Sigmoid colon (tissue), 7 donors: ENCODE data around the gene ZNF831. TPM values are rescaled to one million over a fixed set of nuclear protein-coding genes. Genes with fewer than 3 reads are reported as not detected.

Source experiments
- DNase-seq: peaks from one replicate; pipeline ENCODE4 v3.0.0-alpha.2; 2019
- H3K27ac ChIP-seq, 4 donors: fragments of 200-600 bp; sonication (generic); one replicate each; pipeline ENCODE4 v1.5.1; 2016 to 2019; ENCODE audit warnings: mild to moderate bottlenecking in 1 of 4
- H3K27me3 ChIP-seq, 3 donors: fragments of 200-600 bp; sonication (generic); one replicate each; pipeline ENCODE4 v1.5.1; 2019; ENCODE audit warnings: mild to moderate bottlenecking in 1 of 3
- H3K36me3 ChIP-seq, 4 donors: fragments of 200-600 bp; sonication (generic); one replicate each; pipeline ENCODE4 v1.5.1; 2016 to 2019
- H3K4me1 ChIP-seq, 4 donors: fragments of 200-600 bp; sonication (generic); one replicate each; pipeline ENCODE4 v1.5.1; 2017 to 2019
- H3K4me3 ChIP-seq, 4 donors: fragments of 200-600 bp; sonication (generic); one replicate each; pipeline ENCODE4 v1.5.1; 2017 to 2019; ENCODE audit warnings: mild to moderate bottlenecking in 2 of 4, moderate library complexity in 1 of 4
- H3K9me3 ChIP-seq, 4 donors: fragments of 200-600 bp in 3 of 4; sonication (generic) in 3 of 4; one replicate each; pipeline versions ENCODE4 v1.5.1 to v1.6.1; 2013 to 2019
- EP300 ChIP-seq, 4 donors: sonication (generic); formaldehyde crosslinking; IDR thresholded peaks; one replicate each; pipeline ENCODE4 v1.6.1; 2017; ENCODE audit warnings: antibody characterized with exemption in 4 of 4
- POLR2A ChIP-seq, 2 donors: fragments of 450-650 bp; IDR thresholded peaks; one replicate each; pipeline ENCODE4 v1.6.1; 2016; ENCODE audit warnings: antibody characterized with exemption in 2 of 2, mild to moderate bottlenecking in 2 of 2, moderate library complexity in 2 of 2
- POLR2AphosphoS5 ChIP-seq, 4 donors: sonication (generic); formaldehyde crosslinking; IDR thresholded peaks; one replicate each; pipeline ENCODE4 v1.6.1; 2017; ENCODE audit warnings: antibody characterized with exemption in 4 of 4
- WGBS, 2 donors: extraction: QIAGEN DNeasy Blood & Tissue Kit; methylation state at CpG; one replicate each; pipeline ENCODE4 v1.1.7; 2013; 5-methylcytosine and 5-hydroxymethylcytosine counted together
- intact Hi-C: fragments of 100-400 bp; cut with DNase I; formaldehyde crosslinking; loops from one replicate; pipeline ENCODE4 v1.15.1; 2023
- polyA plus RNA-seq, 3 donors: library from polyadenylated mRNA; stranded (reverse); fragments of 200-250 nt; gene quantifications; one replicate each; pipeline ENCODE4 v1.2.3, GENCODE V29; 2013
- total RNA-seq, 4 donors: library from RNA; depleted of rRNA; stranded (reverse); fragments of >200 nt; gene quantifications; one replicate each; pipeline ENCODE4 v1.1.0, GENCODE V29; 2016
- TF ChIP-seq, protein P1 (sequence below), 4 experiments: fragments of 450-650 bp in 3 of 4; fragments of 200-600 bp in 1 of 4; IDR thresholded peaks; one replicate each; pipeline ENCODE4 v1.5.1; 2016 to 2019; ENCODE audit warnings: antibody characterized with exemption in 4 of 4, mild to moderate bottlenecking in 3 of 4, moderate library complexity in 2 of 4
- donor health status: healthy with polysubstance abuse.
- donor health status: Bipolar disorder and iron deficiency.
- donor health status: healthy.

Gene ZNF831
- total and polyA plus RNA-seq, 7 donors = under 0.01 to 4.4 (median 0.50) TPM; not detected in 1

DNA sequence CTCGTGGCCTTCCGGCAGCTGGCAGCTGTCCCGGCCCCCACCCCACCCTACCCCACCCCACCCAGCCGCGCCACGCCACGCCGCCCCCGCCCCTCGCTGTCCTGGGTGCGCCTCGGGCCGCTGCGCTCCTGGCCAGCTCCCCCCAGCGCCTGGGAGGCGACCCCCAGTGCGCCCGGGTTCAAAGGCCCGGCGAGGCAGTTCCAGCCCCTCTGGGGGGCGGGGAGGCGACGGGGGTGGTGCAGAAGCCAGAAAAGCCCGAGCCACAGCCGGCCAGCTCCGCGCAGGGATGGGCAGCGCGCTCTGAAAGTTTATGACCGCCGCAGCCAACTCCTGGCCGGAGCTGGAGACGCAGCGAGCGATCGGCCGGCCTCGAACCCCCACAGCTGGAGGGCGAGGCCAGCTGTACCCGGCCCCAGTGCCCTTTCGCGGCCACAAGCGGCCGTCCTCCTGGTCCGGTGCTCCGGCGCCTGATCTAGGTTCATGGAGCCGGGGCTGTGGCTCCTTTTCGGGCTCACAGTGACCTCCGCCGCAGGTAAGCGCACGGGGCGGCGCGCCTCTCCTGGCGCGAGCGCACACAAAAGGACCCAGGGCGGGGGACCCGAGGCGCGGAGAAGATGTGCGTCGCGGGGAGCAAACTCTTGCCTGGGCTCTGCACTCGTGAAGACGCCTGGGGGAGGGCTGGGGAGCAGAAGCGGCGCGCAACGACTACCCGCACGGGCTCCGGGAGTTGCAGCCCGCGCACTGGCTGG, 136.9 kb downstream of the ZNF831 start, which contains the start of gene EDN3:
Gene EDN3, plus strand, starts transcription at position 279 of the 749 bp plus-strand sequence. Its CDS starts 202 bp downstream, at position 481.
- Histone ChIP-seq H3K4me3 (peak within 1 kb of the TSS in 1 of 4 donors; percentile 14), H3K27ac (peak within 1 kb of the TSS in 1 of 4 donors; percentile 4), H3K27me3 (peaks cover 8 to 50% (median 20%) of the 10 kb centered on the region in 3 donors), H3K9me3 (no peaks in the 10 kb centered on the region), H3K4me1 (no peaks in the 10 kb centered on the region), H3K36me3 (no peaks in the 10 kb centered on the region)
- intact Hi-C loops = no loop called here
- WGBS, 2 donors = 2 to 4% methylated on average over 77 of the region's 77 CpGs
- no peak for DNase-seq
- TF ChIP-seq, protein P1, sequence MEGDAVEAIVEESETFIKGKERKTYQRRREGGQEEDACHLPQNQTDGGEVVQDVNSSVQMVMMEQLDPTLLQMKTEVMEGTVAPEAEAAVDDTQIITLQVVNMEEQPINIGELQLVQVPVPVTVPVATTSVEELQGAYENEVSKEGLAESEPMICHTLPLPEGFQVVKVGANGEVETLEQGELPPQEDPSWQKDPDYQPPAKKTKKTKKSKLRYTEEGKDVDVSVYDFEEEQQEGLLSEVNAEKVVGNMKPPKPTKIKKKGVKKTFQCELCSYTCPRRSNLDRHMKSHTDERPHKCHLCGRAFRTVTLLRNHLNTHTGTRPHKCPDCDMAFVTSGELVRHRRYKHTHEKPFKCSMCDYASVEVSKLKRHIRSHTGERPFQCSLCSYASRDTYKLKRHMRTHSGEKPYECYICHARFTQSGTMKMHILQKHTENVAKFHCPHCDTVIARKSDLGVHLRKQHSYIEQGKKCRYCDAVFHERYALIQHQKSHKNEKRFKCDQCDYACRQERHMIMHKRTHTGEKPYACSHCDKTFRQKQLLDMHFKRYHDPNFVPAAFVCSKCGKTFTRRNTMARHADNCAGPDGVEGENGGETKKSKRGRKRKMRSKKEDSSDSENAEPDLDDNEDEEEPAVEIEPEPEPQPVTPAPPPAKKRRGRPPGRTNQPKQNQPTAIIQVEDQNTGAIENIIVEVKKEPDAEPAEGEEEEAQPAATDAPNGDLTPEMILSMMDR (IDR thresholded peaks at IDR 0.05) = no peak
- TF ChIP-seq POLR2A (IDR thresholded peaks at IDR 0.05) (no peak), EP300 (IDR thresholded peaks at IDR 0.05) (no peak), POLR2AphosphoS5 (IDR thresholded peaks at IDR 0.05) (no peak)

DNA sequence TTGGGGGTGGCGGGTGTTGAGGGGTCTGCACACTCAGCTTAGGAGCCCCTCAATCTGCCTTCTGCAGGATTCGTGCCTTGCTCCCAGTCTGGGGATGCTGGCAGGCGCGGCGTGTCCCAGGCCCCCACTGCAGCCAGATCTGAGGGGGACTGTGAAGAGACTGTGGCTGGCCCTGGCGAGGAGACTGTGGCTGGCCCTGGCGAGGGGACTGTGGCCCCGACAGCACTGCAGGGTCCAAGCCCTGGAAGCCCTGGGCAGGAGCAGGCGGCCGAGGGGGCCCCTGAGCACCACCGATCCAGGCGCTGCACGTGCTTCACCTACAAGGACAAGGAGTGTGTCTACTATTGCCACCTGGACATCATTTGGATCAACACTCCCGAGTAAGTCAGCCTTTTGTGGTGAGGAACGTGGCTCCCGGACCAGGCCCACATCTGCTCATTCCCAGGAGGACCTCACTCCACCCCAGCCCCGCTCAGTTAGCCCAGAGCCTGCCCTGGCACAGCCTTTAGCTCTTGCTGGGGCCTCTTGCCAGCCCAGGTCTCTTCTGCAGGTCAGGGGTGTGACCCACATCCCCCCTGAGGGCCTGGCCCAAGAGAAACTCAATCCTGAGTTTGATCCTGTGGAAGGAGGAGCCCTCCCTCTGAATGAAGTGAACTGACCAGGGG, 137.9 kb downstream of the ZNF831 start:
- H3K27me3 ChIP-seq = peaks cover 8 to 50% (median 20%) of the 10 kb centered on the region in 3 donors
- H3K4me3 ChIP-seq = no peak overlapping the region
- WGBS, 2 donors = 80 to 82% methylated on average over 17 of the region's 17 CpGs
- H3K36me3 ChIP-seq = no peaks in the 10 kb centered on the region
- no peak for DNase-seq
- H3K4me1 ChIP-seq = no peaks in the 10 kb centered on the region
- H3K9me3 ChIP-seq = no peaks in the 10 kb centered on the region
- intact Hi-C loops = no loop called here
- H3K27ac ChIP-seq = no peak overlapping the region
- TF ChIP-seq POLR2A (IDR thresholded peaks at IDR 0.05) = no peak
- no peak for TF ChIP-seq POLR2AphosphoS5 (IDR thresholded peaks at IDR 0.05)
- TF ChIP-seq, protein P1 (IDR thresholded peaks at IDR 0.05) = no peak
- TF ChIP-seq EP300 (IDR thresholded peaks at IDR 0.05) = no peak

DNA sequence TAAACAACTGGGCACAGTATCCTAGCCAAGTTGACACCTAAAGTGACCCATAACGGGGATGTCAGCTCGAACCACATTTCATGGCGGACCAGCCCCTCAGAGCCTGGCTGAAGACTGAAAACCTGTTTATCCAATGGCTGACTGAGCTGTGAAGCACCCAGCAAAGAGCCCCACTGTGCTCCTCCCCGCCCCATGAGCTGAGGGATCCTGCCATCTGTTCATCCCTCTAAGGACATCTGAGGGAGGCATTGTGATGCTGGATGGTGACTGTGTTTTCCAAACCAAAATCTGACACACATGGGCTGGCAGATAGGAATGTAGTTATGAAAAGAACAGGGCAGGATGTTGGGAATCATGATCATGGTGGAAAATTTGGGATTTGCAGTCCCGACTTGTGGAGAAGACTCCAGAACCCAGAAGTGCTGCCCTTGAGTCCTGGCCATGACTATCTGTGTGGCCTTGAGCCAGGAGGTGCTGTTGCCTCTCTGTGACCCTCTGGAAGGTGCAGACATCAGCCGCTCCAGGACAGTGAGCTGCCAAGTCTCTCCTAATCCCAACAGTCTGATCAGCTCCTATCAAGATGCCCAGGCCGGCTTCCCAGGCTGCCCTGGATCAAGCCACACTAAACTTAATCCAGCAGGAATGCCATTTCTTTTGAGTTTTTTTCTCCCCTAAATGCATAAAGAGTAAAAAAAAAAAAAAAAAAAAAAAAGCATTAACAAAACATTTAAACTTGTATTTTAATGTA, 142.5 kb downstream of the ZNF831 start:
- no peak overlapping the region for H3K27ac ChIP-seq
- no peaks in the 10 kb centered on the region for H3K4me1 ChIP-seq
- WGBS, 2 donors = 82 to 96% methylated on average over 7 of the region's 7 CpGs
- H3K4me3 ChIP-seq = no peak overlapping the region
- intact Hi-C loops = no loop called here
- DNase-seq = no peak
- no peaks in the 10 kb centered on the region for H3K36me3 ChIP-seq
- H3K27me3 ChIP-seq = peaks cover 0 to 26% (median 1%) of the 10 kb centered on the region in 3 donors
- TF ChIP-seq, protein P1 (IDR thresholded peaks at IDR 0.05) = no peak
- no peak for TF ChIP-seq EP300 (IDR thresholded peaks at IDR 0.05)
- TF ChIP-seq POLR2AphosphoS5 (IDR thresholded peaks at IDR 0.05) = no peak
- TF ChIP-seq POLR2A (IDR thresholded peaks at IDR 0.05) = no peak
- H3K9me3 ChIP-seq = no peaks in the 10 kb centered on the region

DNA sequence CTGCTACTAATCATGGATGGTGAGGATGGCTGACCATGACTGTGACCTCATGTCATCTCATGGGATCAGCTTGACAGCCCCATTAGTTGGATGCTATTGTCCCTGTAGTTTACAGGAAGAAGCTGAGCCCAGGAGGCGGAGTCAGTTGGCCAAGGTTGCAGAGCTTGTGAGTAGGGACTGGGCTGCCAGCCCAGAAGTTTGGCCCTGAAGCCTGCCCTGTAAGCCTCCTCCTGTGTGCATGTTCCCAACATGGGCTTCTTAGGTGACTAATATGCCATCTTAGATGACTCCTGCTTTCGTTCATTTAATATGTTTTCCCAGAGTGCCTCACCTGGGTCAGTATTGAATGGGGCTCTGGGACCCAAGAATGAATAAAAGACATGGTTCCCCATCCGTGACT, 143.6 kb downstream of the ZNF831 start:
- Histone ChIP-seq H3K4me3 (no peak overlapping the region), H3K4me1 (no peaks in the 10 kb centered on the region), H3K27me3 (peaks cover 0 to 14% (median 0%) of the 10 kb centered on the region in 3 donors), H3K27ac (no peak overlapping the region), H3K36me3 (no peaks in the 10 kb centered on the region), H3K9me3 (no peaks in the 10 kb centered on the region)
- WGBS, 2 donors = 92 to 93% methylated on average over 3 of the region's 3 CpGs
- intact Hi-C loops = no loop called here
- no peak for DNase-seq
- TF ChIP-seq POLR2AphosphoS5 (IDR thresholded peaks at IDR 0.05) = no peak
- TF ChIP-seq, protein P1 (IDR thresholded peaks at IDR 0.05) = no peak
- TF ChIP-seq EP300 (IDR thresholded peaks at IDR 0.05) = no peak
- no peak for TF ChIP-seq POLR2A (IDR thresholded peaks at IDR 0.05)

Other genes starting within 250 kb of the ZNF831 start
- 10 to 100 TPM; 36.3 to 53.2 (median 43.7) TPM for gene NELFCD, start 182.6 kb upstream of the ZNF831 start, total RNA-seq
- 10 to 100 TPM; 22.7 to 43.6 (median 27.6) TPM for gene NELFCD, start 182.6 kb upstream of the ZNF831 start, polyA plus RNA-seq
- 100 to 1,000 TPM in 3 of 4 donors, 10 to 100 TPM in 1; 93.9 to 144 (median 119) TPM for gene CTSZ, start 156.6 kb upstream of the ZNF831 start, total RNA-seq
- 100 to 1,000 TPM; 127 to 312 (median 293) TPM for gene CTSZ, start 156.6 kb upstream of the ZNF831 start, polyA plus RNA-seq
- under 1 TPM in 2 of 4 donors, not detected in 2; 0.14 to 0.16 TPM for gene TUBB1, start 144.4 kb upstream of the ZNF831 start, total RNA-seq
- under 1 TPM in 2 of 3 donors, not detected in 1; 0.03 to 0.60 TPM for gene TUBB1, start 144.4 kb upstream of the ZNF831 start, polyA plus RNA-seq
- 10 to 100 TPM; 28.5 to 57.4 (median 40.1) TPM for gene ATP5F1E, start 131.5 kb upstream of the ZNF831 start, total RNA-seq
- 100 to 1,000 TPM in 2 of 3 donors, 10 to 100 TPM in 1; 62.2 to 110 (median 103) TPM for gene ATP5F1E, start 131.5 kb upstream of the ZNF831 start, polyA plus RNA-seq
- 10 to 100 TPM; 27.4 to 43.9 (median 40.2) TPM for gene PRELID3B, start 121.0 kb upstream of the ZNF831 start, total RNA-seq
- gene PRELID3B, start 121.0 kb upstream of the ZNF831 start, polyA plus RNA-seq = 100 to 1,000 TPM in 2 of 3 donors, 10 to 100 TPM in 1; 61.7 to 189 (median 108) TPM
- 1 to 10 TPM in 1 of 4 donors, under 1 TPM in 3; 0.27 to 1.8 (median 0.52) TPM for gene EDN3, start 136.8 kb downstream of the ZNF831 start, total RNA-seq
- 10 to 100 TPM; 18.6 to 28.8 (median 25.2) TPM for gene EDN3, start 136.8 kb downstream of the ZNF831 start, polyA plus RNA-seq